ENCODE measurements around the gene CARMIL1.

DNA sequence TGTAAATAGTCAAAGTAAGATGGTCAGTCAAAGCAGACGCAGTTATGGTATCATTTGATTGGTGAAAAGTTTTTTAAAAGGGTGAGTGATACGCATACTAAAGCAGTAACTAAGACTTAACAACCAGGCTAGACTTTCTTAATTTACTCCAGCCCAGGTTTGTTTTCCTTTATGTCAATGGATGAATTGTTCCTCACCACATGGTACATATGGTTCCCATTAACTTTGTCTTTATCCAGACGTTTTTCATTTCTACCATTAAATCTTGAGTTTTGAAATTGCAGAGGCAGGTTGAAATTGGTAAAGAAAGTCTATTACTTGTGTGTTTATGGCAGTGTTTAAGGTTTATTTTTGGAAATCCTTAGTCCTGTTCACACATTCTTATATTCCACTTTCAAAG lies 274.3 kb downstream of the CARMIL1 start:
- TF ChIP-seq, protein P1, sequence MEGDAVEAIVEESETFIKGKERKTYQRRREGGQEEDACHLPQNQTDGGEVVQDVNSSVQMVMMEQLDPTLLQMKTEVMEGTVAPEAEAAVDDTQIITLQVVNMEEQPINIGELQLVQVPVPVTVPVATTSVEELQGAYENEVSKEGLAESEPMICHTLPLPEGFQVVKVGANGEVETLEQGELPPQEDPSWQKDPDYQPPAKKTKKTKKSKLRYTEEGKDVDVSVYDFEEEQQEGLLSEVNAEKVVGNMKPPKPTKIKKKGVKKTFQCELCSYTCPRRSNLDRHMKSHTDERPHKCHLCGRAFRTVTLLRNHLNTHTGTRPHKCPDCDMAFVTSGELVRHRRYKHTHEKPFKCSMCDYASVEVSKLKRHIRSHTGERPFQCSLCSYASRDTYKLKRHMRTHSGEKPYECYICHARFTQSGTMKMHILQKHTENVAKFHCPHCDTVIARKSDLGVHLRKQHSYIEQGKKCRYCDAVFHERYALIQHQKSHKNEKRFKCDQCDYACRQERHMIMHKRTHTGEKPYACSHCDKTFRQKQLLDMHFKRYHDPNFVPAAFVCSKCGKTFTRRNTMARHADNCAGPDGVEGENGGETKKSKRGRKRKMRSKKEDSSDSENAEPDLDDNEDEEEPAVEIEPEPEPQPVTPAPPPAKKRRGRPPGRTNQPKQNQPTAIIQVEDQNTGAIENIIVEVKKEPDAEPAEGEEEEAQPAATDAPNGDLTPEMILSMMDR (IDR thresholded peaks at IDR 0.05): no peak
- TF ChIP-seq POLR2A (IDR thresholded peaks at IDR 0.05): no peak

All from heart left ventricle (tissue), 13 donors.